Thyroid gland (tissue), 4 donors: ENCODE measurements around the gene CHML. TPM values are rescaled to one million over a fixed set of nuclear protein-coding genes. Genes with fewer than 3 reads are reported as not detected.
"Not testable (repeated sequence)": the region's sequence is repeated elsewhere in the genome, so short reads cannot be mapped to it uniquely, and the experiment has no call there.

Source experiments
- DNase-seq, 2 donors: peaks; one replicate each; pipeline ENCODE4 v3.0.0-alpha.2; 2019
- H3K27ac ChIP-seq, 3 donors: fragments of 200-600 bp; sonication (generic); 1 replicate in 2 of 3; 2 replicates in 1 of 3; pipeline ENCODE4 v1.5.1; 2016 to 2019; ENCODE audit warnings: mild to moderate bottlenecking in 1 of 3, moderate library complexity in 1 of 3
- H3K27me3 ChIP-seq: fragments of 200-600 bp; sonication (generic); one replicate; pipeline ENCODE4 v1.5.1; 2019
- H3K36me3 ChIP-seq, 2 donors: fragments of 200-600 bp; sonication (generic); one replicate each; pipeline ENCODE4 v1.5.1; 2016 to 2019
- H3K4me1 ChIP-seq, 2 donors: fragments of 200-600 bp; sonication (generic); one replicate each; pipeline ENCODE4 v1.5.1; 2017 to 2019
- H3K4me3 ChIP-seq, 3 donors: fragments of 200-600 bp; sonication (generic); replicated peaks in 1 of 3; 1 replicate in 2 of 3; 2 replicates in 1 of 3; pipeline ENCODE4 v1.5.1; 2016; ENCODE audit warnings: mild to moderate bottlenecking in 1 of 3
- H3K9me3 ChIP-seq: fragments of 200-600 bp; sonication (generic); one replicate; pipeline ENCODE4 v1.5.1; 2017
- CTCF ChIP-seq, 6 experiments: fragments of 200-600 bp in 3 of 6; fragments of 450-650 bp in 3 of 6; sonication (generic) in 3 of 6; IDR thresholded peaks; one replicate each; pipeline ENCODE4 v1.5.1; 2016 to 2019; ENCODE audit warnings: antibody characterized with exemption in 6 of 6, mild to moderate bottlenecking in 2 of 6, inconsistent platforms in 1 of 6, moderate library complexity in 1 of 6
- POLR2A ChIP-seq, 2 donors: fragments of 450-650 bp; IDR thresholded peaks; one replicate each; pipeline ENCODE4 v1.6.1; 2017; ENCODE audit warnings: antibody characterized with exemption in 2 of 2, mild to moderate bottlenecking in 2 of 2, moderate library complexity in 1 of 2
- WGBS, 2 donors: methylation state at CpG; one replicate each; pipeline ENCODE4 v1.1.5; 2017; 5-methylcytosine and 5-hydroxymethylcytosine counted together
- intact Hi-C: fragments of 100-400 bp; cut with DNase I; formaldehyde crosslinking; loops from one replicate; pipeline ENCODE4 v1.15.1; 2023
- total RNA-seq, 4 donors: library from RNA; depleted of rRNA; stranded (reverse); fragments of >200 nt; gene quantifications; one replicate each; pipeline ENCODE4 v1.2.3, GENCODE V29; 2016

CHML gene
- 10 to 100 TPM in 3 of 4 donors, 1 to 10 TPM in 1; 7.9 to 13.9 (median 11.3) TPM for total RNA-seq

- Histone ChIP-seq H3K9me3 (no peaks in the 10 kb centered on the region), H3K4me1 (peaks cover 18 to 27% of the 10 kb centered on the region in 2 donors), H3K36me3 (no peaks in the 10 kb centered on the region), H3K27ac (peak within 1 kb of the TSS in 2 of 3 donors; percentile 71 to 73), H3K27me3 (no peaks in the 10 kb centered on the region), H3K4me3 (peak within 1 kb of the TSS; percentile 38 to 88 (median 61))
- intact Hi-C loops, result loop anchor here (5.0 kb wide), 1 partner anchor 108 kb away; the partner anchor contains the start of gene KMO
- DNase-seq, result peak; percentile 92 to 94
- WGBS, 2 donors, result 8 to 20% methylated on average over 12 to 20 of the region's 81 CpGs
- TF ChIP-seq CTCF (IDR thresholded peaks at IDR 0.05) (no peak), POLR2A (IDR thresholded peaks at IDR 0.05) (peak; percentile 56 to 96)
Measured at GRCh38 chr1:241640149-241640866, at the start of gene CHML, which contains the start of gene OPN3. CHML (minus strand) TSS chr1:241640369; CDS start chr1:241635766, 4,603 bp downstream. OPN3 (minus strand) TSS chr1:241640369; CDS start chr1:241640254, 115 bp downstream.

- 17 to 27% methylated on average over 2 of the region's 2 CpGs for whole genome bisulfite sequencing, 2 donors
- H3K27me3 ChIP-seq, result no peaks in the 10 kb centered on the region
- H3K36me3 ChIP-seq, result no peaks in the 10 kb centered on the region
- DNase-seq, result no peak
- no peak overlapping the region for H3K4me3 ChIP-seq
- intact Hi-C loops, result no loop called here
- no peak overlapping the region for H3K27ac ChIP-seq
- TF ChIP-seq POLR2A (IDR thresholded peaks at IDR 0.05), result no peak
- TF ChIP-seq CTCF (IDR thresholded peaks at IDR 0.05), result no peak
- H3K9me3 ChIP-seq, result no peaks in the 10 kb centered on the region
- no peaks in the 10 kb centered on the region for H3K4me1 ChIP-seq
Measured at GRCh38 chr1:241688940-241689368, 48.8 kb upstream of the CHML start.

- 97% methylated on average over 1 of the region's 1 CpG for WGBS, 2 donors
- intact Hi-C loops, result no loop called here
- no peaks in the 10 kb centered on the region for H3K9me3 ChIP-seq
- no peaks in the 10 kb centered on the region for H3K36me3 ChIP-seq
- H3K4me3 ChIP-seq, result no peak overlapping the region
- no peak overlapping the region for H3K27ac ChIP-seq
- no peak for TF ChIP-seq POLR2A (IDR thresholded peaks at IDR 0.05)
- TF ChIP-seq CTCF (IDR thresholded peaks at IDR 0.05), result no peak
- no peaks in the 10 kb centered on the region for H3K4me1 ChIP-seq
- H3K27me3 ChIP-seq, result no peaks in the 10 kb centered on the region
- no peak for DNase-seq
Measured at GRCh38 chr1:241684108-241684507, 43.9 kb upstream of the CHML start.

- Histone ChIP-seq H3K27ac (no peak overlapping the region), H3K9me3 (no peaks in the 10 kb centered on the region), H3K27me3 (no peaks in the 10 kb centered on the region), H3K36me3 (no peaks in the 10 kb centered on the region), H3K4me1 (no peaks in the 10 kb centered on the region), H3K4me3 (no peak overlapping the region)
- WGBS, 2 donors, result 91 to 93% methylated on average over 2 of the region's 2 CpGs
- TF ChIP-seq CTCF (IDR thresholded peaks at IDR 0.05), result no peak
- intact Hi-C loops, result no loop called here
- no peak for DNase-seq
Measured at GRCh38 chr1:241682921-241683320, 42.8 kb upstream of the CHML start.

GRCh38 chr1:241681861-241682448 lies 41.8 kb upstream of the CHML start:
- H3K4me1 ChIP-seq, DNase-seq, H3K4me3 ChIP-seq, H3K36me3 ChIP-seq, intact Hi-C loops, H3K27ac ChIP-seq, H3K9me3 ChIP-seq, H3K27me3 ChIP-seq: not testable (repeated sequence)
- 46 to 57% methylated on average over 4 of the region's 4 CpGs for WGBS, 2 donors
